GM21526 (cell line): ENCODE data around the gene TNC.

ENCODE experiments used
- ATAC-seq: cut with Tn5 transposase; IDR thresholded peaks from one replicate; pipeline ENCODE4 v1.9.1; 2021; ENCODE audit warnings: moderate library complexity; ENCODE audit not compliant: unreplicated experiment, low FRiP score

TNC gene

DNA sequence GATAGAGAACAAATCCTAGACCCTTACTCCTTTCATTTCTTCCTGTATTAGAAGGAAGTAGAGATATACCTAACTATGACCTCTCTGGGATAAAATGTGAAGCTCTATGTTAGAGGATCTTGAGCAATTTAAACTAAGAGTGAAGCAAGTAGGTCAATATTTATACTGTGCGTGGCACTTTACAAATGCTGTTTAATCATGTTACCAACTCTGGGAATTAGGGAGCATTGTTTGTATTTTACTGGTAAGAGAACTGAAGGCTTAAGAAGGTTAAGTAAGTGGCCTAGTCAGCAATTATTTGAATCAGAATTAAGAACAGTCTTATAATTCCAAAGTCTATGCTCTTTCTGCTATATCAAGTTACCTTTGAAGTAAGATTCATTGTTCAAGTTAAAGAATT lies 12.0 kb downstream of the TNC start:
- ATAC-seq, result no peak

DNA sequence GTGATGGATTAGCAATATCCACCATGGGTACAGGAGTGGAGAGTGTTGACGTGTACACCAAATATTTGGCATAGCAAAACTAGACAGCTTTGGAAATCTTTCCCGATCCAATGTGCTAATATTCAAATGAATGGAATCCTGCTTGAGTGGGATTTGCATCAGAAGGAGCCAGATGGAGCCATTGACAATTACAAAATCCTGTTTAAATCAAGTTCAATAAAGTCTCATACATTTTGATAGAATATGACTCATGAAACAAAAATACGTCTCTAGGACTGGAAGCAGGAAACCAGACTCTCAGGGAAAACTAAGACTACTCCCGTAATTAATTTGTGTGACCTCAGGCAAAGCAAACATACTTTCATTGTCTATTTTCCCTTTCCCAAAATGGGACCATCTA lies 13.0 kb downstream of the TNC start:
- no peak for ATAC-seq

DNA sequence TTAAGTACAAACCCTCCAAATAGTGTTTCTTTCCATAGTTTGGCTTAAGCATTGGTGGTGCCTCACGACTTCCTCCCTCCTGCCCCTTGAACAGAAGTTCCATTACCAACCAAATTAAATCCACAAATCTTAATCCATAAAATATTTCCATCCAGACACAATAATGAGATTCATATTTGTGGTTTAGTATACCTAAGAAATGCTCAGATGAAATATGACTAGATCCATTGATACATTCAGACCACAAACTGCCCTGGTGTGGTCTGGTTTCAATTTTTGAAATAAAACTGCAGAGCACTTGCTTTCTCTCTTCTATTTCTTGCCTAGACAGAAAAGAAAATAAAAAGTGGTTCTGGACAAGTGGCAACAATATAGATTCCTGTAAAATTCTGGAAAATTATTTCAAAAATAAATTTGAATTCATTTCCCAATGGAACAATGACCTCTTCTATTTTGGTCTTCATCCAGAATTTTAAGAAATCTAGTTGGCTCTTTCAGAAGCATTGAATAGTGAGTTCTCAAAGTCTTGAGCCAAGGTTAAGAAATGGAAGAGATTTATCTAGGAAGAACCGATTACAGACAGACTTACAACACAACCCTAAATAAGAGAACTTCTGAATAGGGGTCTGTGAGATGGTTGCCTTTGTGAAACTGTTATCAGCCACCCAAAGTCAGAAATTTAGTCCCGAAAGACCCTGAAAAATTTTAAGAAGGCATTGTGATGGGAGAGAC lies 14.0 kb downstream of the TNC start:
- no peak for ATAC-seq

DNA sequence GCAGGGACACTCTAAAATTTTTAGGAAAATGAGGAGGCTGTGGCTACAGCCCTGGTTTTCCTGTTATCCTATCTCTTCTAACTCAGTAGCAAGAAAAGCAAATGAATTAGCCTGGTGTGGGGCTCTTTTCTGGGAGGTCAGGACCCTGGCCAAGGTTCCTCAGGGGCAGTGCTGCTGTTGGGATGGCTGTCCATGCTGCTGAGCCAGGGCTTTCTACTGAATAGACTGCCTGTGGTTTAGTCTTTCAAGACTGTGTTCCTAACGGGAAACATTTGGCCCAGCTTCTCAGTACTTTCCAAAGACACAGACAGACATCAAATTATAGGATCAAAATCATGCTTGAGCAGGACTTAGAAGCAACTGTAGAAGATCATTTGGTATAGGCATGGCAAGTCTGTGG lies 18.1 kb downstream of the TNC start:
- ATAC-seq, result no peak

DNA sequence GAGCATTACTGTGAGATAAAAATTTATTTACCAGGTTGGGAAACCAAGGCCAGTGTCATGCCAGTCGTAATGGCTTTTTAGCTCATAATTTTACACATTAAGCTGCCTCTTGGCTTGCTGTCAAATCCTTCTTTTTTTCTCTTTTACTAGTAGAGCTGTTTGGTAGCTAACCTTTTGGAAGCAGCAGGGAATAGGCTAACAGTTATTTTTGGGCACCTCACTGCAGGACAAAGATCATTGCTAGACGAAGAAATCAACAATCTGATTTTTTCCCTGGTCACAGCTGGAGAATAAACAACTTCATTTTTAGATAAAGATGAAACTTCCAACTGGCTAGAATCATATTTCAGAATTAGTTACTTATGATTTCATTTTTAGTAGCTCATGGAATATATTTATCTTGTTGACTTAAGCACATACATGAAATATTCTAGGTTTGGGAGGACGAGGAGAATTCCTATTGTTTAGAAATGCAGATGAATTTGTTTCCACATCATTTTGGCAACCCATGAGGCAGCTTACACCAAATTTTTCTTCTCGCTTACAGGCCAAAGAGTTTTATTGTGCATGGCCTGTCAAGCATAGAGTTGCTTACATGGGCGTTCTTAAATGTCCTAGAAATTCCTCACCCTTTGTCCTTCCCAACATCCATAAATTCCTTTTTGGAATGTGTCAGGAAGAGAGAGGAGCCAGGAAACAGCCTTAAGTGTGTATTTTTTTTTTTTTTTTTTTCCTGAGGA lies 19.6 kb downstream of the TNC start:
- no peak for ATAC-seq

DNA sequence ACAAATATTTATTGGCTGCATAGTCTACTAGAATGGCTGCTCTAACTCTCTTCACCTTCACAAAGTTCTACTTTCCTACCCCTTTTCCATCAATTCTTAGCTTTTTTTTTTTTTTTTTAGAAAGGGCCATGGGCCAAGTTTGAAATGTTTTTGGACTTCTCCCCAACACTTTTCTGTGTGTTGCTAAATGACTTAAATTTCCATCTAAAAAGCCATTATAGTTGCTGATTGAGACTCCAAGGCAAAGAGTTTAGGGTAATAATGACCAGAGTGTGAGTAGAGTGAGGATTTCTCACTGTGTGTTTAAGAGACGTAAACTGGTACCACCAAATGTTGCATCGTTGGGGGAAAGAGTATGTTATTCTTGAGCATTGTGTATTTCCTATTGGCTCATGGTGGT lies 24.4 kb downstream of the TNC start:
- no peak for ATAC-seq

DNA sequence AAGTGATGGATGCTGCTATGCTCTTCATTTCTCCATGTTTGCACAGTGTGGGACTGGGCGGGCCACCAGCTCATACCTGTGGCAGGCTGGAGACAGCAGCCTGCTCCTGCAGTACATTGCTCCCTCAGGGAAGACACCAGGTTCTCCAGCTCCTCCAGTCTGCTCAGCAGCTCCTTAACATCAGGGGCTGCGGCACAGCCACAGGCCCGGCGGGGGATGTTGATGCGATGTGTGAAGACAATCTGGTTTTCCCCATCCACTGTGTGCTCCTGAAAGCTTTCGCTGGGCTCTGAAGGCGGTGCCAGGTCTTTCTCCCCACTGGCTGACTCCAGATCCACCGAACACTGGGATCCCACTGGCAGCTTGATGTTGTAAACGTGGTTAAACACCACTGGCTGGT lies 27.5 kb downstream of the TNC start:
- no peak for ATAC-seq

DNA sequence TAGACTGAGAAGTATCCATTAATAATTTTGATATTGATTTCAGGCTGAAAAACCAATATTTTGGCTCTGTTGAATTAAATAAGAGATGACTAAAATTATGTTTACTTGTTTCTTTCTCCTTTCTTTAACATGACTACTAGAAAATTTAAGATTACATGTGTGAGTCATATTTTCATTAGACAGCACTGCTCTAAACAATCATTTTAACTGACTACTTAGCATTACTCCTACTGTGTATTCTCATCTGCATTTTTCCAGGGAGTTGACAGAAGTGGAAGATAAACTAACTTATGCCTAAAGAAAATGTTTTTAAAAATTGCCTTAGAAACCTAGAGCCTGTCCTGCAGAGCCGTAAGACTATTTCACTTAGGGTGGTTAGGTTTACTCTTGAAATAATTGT lies 29.1 kb downstream of the TNC start:
- ATAC-seq, result no peak

DNA sequence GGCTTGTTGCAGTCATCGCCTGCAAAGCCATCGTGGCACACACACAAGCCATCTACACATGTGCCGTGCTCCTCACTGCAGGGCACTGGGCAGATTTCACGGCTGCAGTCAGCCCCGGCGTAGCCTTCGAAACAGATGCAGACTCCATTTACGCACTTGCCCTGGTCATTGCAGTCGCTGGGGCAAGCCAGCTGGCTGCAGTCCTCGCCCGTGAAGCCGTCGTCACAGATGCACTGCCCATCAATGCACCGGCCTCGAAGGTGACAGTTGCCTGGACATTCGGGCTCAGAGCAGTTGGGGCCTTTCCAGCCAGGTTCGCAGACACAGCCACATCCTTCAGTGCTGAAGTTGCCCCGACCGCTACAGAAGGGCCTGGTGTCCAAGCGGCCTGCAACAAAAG lies 31.1 kb downstream of the TNC start:
- ATAC-seq, result no peak

DNA sequence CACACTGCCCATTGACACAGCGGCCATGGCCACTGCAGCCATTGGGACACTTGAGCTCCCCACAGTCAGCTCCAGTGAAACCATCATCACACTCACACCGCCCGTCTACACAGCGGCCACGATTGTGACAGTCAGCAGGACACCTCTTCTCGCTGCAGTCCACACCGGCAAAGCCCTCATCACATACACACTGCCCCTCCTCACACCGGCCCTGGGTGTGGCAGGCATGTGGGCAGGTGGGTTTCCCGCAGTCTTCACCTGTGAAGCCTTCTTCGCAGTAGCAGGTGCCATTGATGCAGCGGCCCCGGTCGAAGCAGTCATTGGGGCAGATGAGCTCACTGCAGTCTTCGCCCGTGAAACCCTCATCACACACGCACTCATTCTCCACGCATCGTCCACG lies 31.5 kb downstream of the TNC start:
- ATAC-seq, result no peak

DNA sequence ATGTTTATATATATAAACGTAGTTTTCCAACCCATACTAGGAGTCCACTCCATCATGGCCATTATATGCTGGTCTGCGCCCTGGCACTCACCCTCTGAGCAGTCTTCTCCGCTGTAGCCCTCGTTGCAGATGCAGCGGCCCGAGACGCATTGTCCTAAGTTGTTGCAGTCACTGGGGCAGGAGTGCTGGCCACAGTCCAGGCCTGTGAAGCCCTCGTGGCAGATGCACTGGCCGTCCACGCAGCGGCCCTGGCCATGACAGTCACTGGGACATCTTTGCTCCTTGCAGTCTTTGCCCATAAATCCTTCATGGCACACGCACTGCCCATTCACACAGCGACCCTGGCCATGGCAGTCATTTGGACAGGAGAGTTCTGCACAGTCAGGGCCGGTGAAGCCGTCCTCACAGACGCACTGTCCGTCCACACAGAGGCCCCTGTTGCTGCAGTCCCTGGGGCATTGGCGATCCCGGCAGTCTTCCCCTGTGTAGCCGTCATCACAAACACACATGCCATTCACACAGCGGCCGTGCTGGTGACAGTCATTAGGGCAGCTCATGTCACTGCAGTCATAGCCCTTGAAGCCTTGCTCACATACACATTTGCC lies 32.1 kb downstream of the TNC start:
- no peak for ATAC-seq

DNA sequence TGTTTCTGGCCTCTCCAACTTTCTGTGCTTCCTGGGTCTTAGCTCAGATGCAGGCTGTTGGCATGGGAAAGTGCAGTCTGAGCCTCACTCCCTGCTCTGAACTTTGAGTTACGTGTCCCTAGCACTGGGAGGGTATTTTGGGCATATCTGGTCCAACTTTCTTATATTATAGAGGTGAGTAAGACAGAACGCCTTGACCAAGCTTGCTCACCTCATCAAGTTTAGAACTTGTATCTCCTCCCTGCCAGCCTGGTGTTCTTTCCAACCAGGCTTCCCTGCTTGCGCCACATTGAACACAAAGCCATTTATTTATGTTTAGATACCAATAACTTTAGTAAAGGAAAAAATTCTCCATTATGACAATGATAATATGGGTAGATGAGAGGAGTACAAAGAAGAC lies 33.2 kb downstream of the TNC start:
- ATAC-seq, result no peak

DNA sequence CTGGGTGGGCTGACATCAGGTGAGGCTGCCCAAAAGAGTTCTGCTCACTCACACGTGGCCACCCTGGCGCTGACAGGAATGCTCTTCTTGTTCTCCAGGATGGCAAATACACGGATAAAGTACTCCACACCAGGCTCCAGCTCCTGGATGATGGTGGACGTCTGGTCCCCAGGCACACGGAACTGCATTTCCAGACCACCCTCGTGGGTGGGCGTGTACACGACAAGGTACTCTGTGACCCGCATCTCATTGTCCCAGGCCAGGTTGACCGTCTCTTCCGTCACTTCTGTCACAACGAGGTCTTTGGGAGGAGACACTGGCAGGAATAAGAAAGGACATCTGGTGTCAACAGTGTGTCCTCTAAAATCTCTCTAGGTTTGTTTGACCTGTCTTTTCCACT lies 33.8 kb downstream of the TNC start:
- no peak for ATAC-seq

DNA sequence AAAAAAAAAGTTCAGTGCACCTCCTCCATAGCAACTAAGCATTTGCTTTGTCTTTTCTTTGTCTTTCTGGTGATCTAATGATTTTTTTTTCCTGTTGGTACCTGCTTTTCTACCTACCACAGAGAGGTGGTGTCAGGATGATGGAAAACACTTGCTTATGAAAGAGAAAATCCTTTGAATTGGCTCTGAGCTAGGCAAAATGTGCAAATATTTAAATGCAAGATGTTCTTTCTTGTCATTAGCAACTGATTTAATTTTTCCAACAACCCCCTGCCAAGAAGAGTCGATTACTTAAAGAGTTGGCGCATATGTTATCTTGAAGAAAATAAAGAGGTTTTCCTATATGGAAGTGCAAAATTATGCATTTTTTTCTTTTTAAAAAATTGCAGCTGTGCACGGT lies 37.7 kb downstream of the TNC start:
- ATAC-seq, result no peak

DNA sequence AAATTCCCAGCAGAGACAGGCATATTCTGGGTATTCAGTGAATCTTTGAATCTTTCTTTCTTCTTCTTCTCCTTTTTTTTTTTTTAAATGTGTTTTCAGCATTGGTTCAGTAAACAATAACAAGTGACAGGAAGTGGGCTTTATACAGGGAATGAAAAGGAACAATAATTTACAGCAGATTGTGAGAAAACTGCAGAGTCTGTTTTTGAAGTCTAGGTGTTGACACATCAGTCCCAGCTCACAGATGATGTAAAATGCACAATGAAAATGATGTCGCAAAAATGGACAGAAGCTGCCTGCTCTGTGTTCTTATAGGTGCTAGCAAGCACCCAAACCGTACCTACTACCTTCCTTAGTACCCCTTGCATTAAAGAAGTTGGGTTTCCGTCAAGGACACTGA lies 38.8 kb downstream of the TNC start:
- no peak for ATAC-seq

DNA sequence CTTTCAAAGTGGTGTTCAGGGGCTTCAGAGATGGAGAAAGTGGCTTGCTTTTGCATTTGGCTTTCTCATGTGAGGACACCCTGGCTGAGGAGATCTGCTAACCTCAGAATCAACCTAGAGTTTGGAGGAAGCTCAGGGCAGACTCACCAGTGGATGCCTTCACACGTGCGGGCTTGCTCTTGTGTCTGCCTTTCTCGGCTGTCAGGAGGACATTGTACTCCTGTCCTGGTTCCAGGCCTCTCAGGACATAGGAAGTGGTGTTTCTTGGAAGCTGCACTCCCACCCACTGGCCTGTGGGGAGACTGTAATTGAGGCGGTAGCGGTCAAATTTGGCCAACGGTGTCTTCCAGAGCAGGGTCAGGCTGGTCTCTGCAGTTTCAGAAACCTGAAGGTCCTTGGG lies 44.5 kb downstream of the TNC start:
- no peak for ATAC-seq

DNA sequence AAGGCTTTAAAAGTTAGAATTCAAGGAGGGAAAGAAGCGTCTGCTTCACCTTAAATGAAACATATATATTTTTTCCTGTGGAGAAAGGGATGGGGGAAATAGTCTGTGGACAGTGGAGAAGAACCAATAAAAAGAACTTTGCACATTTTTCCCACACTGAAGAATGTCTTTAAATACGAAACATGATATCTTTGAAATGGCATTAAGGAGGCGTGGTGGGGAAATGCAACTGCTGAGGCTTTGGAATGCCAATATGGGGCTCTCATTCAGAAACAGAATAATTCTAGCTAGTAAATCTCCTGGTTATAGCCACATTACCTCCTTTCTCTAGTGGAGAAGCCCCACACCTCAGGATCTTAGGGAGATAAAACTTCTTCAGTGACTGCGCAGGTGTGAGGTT lies 46.8 kb downstream of the TNC start:
- ATAC-seq, result no peak

DNA sequence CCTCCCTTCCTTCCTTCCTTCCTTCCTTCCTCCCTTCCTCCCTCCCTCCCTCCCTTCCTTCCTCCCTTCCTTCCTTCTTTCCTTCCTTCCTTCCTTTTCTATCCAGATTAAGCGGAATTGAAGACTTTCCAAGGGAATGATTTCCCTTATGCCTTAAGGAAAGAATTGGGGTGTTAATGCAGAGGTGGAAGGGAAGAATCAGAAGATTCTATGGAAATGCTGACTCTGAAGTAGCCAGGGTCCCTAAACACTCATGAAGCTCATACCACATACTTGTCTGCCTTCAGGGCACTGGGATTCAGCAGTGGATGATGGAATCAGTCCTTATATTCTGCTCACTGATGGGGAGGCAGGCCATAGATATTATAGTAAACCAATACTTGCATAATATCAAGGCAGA lies 48.2 kb downstream of the TNC start:
- no peak for ATAC-seq

DNA sequence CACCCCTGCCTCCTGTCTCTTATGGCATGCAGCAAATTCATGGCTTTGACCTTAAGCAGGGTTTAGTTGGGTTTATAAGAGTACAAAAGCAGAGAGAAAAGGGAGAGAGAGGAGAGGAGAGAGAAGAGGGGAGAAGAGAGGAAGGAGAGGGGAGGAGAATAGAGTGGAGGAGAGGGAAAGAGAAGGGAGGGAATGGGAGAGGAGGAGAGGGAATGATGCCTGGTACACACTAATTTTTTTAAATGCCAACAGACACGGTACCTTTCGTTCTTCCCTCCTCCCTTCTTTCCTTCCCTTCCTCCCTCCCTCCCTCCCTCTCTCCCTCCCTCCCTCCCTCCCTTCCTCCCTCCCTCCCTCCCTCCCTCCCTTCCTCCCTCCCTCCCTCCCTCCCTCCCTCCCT lies 48.7 kb downstream of the TNC start:
- ATAC-seq, result no peak

DNA sequence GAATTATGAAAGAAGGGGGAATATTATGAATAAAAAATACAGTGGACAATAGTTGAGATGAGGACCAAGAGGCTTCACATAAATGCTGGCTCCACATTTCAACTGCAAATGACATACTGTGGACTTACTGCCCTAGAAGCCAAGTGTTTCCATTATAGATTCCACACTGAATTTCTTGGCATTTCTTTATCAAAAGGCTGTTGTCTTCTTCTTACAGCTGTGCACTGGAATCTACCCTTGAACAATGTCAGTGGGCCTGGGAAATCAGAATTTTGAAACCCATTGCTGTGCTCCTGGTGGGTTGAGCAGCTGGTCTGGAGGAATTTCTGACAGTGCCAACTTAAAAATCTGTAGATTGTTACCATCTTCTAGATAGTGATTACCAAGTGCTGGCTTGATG lies 49.9 kb downstream of the TNC start:
- ATAC-seq, result no peak

DNA sequence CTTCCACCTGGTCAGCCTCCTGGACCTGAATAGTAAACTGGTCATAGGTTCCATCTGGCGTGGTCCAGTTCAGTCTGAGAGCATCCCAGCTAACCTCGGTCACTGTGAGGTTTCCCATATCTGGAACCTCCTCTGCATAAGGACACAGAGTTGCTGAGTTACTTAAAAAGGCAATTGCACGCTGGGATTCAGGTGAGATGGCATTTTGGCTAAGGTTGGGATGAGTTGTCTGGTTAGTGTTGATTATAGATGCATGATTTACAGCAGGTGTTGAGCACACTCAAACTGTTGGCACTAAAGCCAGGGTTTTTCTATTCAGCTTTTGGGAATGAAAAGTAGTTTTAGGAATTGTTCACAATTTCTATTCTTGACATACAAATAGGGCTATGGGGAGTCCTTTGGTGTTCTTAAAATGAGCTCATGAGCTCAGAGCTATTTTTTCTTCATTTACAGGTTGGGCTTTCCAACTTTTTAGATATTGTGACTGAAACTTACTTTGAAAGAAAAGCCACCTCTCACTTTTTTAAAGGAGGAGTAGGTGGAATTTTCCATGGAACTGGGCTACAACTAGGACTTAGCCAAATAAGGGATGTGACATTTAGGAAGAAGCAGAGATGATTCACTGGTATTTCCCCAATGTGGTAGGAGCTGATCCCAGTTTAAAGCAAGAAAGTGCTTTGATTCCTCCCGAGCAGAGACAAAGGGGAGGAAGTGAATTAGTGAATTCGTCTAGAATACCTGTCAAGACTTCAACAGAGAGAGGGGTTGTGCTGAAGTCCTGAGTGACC lies 54.7 kb downstream of the TNC start:
- no peak for ATAC-seq
